NCI-H345 treated with DMSO at 0.1 percent for 48 hours (cell line): ENCODE measurements around the gene GASK1A.

Experiments
- DNase-seq: peaks from one replicate; lab custom pipeline; 2025; ENCODE audit not compliant: unreplicated experiment; lab: John Stamatoyannopoulos, UW

GASK1A gene

DNA sequence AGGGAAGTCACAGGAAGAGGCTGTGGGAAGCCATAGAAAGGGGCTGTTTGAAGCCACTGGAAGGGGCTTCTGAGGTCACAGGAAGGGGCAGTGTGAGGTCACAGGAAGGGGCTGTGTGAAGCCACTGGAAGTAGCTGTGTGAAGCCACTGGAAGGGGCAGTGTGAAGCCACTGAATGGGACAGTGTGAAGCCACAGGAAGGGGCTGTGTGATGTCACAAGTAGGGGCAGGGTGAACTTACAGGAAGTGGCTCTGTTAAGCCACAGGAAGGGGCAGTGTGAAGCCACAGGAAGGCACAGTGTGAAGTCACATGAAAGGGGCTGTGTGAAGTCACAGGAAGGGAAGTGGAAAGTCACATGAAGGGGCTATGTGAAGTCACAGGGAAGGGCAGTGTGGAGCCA lies 33.1 kb downstream of the GASK1A start:
- DNase-seq: no peak

DNA sequence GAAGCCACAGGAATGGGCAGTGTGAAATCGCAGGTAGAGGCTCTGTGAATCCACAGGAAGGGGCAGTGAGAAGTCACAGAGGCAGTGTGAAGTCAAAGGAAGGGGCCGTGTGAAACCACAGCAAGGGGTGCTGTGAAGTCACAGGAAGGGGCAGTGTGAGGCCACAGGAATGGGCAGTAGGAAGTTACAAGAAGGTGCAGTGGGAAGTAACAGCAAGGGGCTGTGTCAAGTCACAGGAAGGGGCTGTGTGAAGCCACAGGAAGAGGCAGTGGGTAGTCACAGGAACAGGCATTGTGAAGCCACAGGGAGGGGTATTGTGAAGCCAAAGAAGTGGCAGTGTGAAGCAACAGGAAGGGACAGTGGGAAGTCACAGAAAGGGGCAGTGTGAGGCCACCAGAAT lies 34.1 kb downstream of the GASK1A start:
- no peak for DNase-seq

DNA sequence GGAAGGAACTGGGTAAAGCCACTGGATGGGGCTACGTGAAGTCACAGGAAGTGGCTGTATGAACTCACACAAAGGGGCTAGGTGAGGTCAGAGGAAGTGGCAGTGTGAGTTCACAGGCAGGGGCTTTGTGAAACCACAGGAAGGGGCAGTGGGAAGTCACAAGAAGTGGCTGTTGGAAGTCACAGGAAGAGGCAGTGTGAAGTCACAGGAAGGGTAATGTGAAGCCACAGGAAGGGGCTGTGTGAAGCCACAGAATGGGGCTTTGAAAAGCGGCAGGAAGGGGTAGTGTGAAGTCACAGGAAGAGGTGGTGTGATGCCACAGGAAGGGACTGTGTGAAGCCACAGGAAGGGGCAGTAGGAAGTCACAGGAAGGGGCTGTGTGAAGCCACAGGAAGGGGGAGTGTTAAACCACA lies 34.6 kb downstream of the GASK1A start:
- DNase-seq: no peak

DNA sequence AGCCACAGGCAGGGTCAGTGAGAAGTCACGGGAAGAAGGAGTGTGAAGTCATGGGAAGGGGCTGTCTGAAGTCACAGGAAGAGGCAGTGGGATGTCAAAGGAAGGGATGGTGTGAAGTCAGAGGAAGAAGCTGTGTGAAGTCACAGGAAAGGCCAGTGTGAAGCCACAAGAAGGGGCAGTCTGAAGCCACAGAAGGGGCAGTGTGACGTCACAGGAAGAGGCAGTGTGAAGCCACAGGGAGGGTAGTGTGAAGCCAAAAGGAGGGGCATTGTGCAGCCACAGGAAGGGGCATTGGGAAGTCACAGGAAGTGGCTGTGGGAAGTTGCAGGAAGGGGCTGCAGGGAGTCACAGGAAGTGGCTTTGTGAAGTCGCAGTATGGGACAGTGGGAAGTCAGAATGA lies 35.1 kb downstream of the GASK1A start:
- DNase-seq: no peak

DNA sequence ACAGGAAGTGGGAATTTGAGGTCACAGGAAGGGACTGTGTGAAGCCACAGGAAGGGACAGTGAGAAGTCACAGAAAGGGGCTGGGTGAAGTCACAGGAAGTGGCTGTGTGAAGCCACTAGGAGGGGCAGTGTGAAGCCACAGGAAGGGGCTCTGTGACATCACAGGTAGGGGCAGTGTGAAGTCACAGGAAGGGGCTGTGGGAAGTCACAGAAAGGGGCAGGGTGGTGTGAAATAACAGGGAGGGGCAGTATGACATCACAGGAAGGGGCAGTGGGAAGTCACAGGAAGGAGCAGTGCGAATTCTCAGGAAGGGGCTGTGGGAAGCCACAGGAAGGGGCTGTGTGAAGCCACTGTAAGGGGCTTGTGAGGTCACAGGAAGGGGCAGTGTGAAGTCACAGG lies 35.8 kb downstream of the GASK1A start:
- no peak for DNase-seq

DNA sequence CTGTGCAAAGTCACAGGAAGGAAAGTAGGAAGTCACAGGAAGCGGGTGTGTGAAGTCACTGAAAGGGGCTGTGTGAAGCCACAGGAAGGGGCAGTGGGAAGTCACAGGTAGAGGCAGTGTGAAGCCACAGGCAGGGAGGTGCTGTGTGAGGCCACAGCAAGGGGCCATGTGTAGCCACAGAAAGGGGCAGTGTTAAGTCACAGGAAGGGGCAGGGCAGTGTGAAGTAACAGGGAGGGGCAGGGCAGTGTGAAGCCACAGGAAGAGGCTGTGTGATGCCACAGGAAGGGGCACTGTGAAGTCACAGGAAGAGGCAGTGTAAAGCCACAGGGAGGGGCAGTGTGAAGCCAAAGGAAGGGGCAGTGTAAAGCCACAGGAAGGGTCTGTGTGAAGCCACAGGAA lies 36.5 kb downstream of the GASK1A start:
- no peak for DNase-seq

DNA sequence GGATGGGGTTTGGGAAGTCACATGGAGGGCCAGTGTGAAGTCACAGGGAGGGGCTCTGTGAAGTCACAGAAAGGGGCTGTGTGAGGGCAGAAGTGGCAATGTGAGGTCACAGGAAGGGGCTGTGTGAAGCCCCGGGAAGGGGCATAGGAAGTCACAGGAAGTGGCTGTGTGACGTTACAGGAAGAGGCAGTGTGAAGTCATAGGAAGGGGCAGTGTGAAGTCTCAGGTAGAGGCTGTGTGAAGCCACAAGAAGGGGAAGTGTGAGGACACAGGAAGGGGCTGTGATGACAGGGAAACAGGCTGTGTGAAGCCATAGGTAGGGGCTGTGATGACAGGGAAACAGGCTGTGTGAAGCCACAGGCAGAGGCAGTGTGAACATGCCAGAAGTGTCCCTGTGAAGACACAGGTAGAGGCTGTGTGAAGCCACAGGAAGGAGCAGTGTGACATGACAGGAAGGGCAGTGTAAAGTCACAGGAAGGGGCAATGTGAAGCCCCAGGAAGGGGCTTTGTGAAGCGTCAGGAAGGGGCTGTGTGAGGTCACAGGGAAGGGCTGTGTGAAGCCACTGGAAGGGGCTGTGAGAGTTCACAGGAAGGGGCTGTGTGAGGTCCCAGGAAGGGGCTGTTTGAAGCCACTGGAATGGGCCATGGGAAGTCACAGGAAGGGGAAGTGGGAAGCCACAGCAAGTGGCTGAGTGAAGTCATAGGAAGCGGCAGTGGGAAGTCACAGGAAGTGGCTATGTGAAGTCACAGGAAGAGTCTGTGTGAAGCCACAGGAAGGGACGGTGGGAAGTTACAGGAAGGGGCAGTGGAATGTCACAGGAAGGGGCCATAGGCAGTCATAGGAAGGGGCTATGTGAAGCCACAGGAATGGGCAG lies 37.1 kb downstream of the GASK1A start:
- no peak for DNase-seq

DNA sequence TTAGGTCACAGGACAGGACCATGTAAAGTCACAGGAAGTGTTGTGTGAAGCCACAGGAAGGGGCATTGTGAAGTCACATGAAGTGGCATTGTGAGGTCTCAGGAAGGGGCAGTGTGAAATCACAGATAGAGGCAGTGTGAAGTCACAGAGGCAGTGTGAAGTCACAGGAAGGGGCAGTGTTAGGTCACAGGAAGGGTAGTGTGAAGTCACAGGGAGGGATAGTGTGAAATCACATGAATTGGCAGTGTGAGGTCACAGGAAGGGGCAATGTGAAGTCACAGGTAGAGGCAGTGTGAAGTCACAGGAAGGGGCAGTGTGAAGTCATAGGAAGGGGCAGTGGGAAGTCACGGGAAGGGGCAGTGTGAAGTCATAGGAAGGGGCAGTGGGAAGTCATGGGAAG lies 37.9 kb downstream of the GASK1A start:
- no peak for DNase-seq

DNA sequence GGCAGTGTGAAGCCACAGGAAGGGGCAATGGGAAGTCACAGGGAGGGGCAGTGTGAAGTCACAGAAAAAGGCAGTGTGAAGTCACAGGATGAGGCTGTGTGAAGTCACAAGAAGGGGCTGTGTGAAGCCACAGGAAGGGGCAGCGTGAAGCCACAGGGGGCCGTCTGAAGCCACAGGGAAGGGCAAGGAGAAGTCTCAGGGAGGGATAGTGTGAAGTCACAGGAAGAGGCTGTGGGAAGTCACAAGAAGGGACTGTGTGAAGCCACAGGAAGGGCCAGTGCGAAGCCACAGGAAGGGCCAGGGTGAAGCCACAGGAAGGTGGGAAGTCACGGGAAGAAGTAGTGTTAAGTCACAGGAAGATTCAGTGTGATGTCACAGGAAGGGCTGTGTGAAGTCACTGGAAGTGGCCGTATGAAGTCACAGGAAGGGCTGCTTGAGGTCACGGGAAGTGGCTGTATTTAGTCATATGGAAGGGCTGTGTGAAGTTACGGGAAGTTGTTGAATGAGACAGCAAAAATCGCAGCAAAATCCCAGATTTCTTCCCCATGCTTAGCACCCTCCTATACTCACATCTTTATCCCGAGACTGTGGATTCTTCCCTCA lies 38.6 kb downstream of the GASK1A start:
- DNase-seq: no peak

DNA sequence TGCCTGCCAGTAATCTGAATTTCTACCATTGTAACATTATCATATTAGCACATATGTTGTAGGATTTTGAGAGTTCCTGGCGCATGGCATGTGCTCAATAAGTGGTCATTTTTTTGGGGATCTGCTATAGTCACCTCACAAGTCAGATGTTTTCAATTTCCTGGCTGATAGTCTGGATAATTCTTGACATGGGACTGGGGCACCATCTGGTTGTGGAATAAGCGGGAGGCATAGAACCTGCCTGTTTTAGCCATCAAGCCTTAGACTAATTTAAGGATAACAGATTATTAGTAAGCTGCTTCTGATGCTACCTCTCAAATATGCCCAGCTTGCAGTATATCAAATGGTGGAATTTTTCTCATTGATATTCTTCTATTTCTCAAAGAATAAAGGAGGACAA lies 39.1 kb downstream of the GASK1A start:
- DNase-seq: no peak

DNA sequence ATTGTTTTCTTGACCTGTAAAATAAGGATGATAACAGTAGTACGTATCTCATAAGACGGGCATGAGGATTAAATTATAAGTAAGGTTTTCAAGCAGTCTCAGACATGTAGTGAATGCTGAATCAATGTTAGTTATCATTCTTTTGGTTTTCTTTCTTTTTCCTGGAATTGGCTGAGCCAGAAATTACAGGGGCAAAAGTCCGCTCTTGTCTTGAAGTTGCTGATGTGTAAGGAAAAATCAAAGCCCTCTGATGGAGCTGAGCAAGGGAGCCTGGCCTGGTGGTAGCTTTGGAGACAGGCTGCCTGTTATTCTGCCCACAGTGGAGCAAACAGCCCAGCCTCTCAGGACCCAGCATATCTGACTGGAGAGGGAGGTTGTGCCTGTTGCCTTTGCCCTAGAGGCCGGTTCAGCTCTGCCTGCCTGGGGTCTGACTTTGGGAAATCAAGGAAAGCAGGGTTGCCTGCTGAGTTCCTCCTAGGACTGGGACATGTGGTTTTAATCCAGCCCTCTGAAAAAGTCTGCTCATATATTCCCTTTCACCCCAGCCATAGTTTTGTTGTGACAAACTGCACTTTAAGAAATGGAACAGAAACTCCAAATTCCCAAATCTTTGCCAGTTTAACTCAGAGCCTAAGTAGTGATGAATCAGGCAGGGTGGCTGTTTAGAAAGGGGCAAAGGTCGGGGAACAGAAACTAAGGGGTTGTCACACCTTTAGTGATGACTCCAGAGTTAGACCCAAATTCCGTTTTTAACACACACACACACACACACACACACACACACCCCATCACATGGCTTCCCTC lies 40.1 kb downstream of the GASK1A start:
- DNase-seq: no peak

DNA sequence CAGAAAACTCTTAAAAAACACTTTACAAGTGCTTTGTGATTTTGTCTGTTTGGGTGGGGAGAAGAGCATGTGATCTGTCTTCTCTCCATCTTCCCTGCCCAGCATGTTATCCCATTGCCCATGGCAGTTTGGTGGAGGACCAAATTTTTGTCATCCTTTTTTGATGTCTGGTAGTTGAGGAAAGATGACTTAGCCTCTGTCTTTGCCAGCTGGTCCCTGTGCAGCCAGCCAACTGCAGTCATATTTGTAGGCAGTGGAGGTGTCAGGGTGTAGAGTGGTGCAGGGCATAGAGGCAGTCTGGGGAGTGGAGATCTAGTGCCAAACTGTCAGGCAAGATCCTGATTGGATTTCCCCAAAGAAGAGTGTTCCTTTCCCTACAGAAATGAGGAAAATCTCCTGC lies 40.7 kb downstream of the GASK1A start:
- DNase-seq: no peak

DNA sequence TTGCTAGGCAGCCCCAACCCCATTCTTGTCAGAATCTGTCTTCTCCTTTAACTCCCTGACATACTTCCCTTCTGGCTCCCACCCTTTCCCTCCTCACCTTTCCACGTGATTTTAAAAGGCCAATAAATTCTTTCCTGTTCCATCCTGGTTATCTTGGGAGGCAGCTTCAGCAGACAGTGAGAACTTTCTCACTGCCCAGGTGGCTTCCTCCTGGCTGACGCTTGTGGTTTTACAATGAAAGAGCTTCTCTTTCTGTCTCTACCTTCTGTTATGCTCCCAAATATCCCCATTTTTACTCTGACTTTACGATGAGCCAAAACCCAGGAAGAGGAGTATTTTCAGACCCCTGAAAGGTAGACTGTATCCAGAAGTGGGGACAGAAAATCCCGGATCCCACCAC lies 42.1 kb downstream of the GASK1A start:
- DNase-seq: no peak

DNA sequence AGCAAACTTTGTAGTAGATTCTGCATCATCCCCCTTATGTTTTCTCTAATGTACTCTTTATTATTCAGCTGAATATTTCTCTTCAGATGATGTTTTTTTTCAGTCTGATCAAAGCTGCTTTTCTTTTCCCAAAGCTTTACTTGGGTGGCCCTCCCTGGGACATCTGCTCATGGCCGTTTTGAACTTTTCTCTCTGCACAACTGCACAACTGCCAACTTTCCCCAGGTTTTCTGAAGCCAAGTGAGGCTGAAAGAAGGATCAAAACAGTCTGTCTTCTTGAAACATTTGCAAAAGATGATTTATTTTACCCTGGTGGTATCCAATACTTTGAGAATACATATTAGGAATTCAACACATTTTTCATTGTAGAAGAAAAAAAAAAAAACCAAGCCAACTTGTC lies 43.0 kb downstream of the GASK1A start:
- DNase-seq: no peak

DNA sequence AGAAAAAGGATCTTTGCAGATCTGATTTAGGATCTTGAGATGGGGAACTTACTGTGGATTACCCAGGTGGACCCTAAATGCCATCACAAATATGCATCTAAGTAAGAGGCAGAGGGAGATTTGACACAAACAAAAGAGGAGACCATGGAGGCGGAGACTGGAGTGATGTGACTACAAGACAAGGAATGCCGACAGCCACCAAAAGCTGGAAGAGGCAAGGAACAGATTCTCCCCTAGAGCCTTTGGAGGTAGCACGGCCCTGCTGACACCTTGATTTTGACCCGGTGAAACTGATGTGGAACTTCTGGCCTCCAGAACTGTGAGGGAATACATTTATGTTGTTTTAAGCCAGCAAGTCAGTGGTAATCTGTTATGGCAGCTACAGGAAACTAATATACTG lies 44.0 kb downstream of the GASK1A start:
- no peak for DNase-seq

DNA sequence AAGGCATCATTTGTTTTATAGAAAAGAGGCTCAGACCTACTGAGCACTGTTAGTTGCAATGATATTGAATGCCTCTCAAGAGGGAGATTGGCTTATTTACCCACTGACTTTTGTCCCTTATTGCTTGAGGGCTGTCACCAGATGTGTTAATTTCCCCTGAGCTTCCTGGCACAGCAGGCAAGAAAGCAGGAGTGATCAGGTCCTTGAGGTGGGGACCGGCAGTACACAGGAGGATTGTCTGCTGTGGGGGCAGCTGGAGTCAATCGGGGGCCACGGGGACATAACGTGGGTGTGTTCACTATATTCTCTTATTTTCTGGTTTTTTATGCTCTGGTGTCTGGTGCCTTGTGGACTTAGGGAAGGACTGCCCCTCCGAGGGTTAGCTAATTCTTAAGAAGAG lies 44.6 kb downstream of the GASK1A start:
- no peak for DNase-seq

DNA sequence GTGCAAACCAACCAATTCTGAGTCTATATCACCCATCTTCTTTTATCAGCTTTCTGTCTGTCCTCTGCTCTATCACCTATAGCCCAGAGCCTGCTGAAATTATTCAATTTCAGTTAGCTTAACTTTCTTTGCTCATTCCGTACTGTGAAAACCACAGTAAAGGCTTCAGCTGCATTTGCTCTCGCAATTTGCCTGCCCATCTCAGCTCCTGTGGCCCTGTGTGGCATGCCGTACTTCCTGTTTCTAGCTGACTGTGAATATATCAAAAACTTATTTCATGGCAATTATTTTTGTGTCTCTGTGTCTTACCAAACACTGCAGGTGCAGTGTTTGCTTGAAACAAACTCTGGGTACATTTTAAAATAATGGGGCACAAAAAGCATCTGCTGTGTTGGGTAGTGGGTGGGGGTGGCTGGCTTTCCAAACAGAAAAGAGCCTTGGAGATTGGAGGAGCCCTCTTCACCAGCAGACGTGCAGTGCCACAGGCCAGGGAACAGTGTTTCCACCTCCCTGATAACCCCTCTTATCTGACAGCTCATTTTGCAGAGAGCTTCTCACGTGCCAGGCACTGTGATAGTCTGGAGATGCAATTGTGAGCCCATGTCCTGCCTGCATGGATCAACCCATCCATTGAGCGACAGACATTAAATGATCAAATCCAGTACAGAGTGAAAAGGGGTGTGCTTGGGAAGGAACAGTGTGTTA lies 45.2 kb downstream of the GASK1A start:
- DNase-seq: no peak

DNA sequence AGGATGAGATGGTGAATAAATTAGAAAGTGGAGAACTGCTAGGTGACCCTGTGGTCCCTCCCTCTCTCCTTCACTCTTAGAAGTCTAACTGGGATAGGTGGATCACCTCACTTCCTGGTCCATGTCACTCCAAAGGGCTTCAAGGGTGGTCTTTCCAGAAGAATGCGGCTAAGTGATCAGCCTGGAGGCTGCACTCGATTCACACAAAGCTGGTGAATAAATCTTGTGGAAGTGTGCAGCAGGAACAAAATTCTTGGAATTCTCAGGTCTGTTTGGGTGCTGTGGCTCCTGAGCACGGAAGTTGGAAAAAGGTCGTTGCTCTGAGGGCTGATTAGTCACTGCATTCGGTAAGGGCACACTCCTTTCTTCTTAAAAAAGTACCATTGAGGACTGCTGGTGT lies 46.3 kb downstream of the GASK1A start:
- no peak for DNase-seq

DNA sequence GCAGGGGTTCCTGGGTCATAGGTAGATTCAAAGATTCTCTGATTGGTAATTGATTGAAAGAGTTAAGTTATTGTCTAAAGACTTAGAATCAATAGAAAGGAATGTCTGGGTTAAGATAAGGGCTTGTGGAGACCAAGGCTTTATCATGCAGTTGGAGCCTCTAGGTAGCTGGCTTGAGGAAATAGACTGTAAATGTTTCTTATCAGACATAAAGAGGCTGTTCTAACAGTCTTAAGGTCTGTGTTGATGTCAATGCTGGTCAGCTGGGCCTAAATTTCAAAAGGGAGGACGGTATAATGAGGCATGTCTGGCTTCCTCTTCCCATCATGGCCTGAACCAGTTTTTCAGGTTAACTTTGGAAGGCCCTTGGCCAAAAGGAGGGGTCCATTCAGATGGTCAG lies 48.9 kb downstream of the GASK1A start:
- no peak for DNase-seq

DNA sequence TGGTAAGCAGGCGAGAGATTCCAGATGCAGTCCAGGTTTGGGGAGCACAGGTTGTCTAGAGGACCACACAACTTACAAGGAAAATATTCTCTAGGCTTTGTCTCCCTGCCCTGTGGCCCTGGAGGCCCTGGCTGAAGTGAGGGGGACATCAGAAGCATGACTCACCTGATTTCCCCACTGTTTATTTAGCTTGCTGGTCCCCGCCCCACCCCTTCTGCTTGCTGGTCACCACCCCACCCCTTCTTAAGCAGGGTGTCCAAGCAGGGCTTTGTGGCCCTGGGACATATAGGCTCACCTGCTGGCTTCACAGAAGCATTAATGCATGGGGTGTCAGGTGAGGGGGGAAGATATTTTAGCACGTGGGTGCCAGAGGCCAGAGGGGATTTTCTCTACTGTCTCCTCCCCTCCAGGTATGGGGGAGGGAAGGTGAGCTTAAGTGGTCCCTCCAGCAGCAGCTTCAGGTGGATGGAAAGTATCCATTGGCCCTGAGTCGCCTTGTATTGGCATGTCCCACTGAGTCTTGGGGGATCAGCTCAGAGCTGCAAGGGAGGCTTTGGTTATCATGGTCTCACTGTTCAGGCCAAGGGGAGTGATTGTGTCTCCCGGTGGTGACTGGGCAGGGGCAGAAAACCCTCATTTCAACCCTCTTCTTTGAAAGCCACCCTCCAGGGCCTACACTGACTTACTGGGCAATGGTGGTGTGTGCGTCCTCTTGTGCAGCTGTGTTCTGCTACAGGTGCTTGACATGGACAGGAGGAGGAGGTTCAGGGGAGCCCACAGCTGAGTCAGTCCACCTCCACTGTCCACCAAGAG lies 49.8 kb downstream of the GASK1A start:
- no peak for DNase-seq
